Neural cell (in vitro differentiated cells): Measurements from ENCODE around the gene FJX1. TPM values are rescaled to one million over a fixed set of nuclear protein-coding genes. Genes with fewer than 3 reads are reported as not detected.

ENCODE experiments used
- H2AFZ ChIP-seq: fragments of 200-600, 300-800 bp; sonication (generic), shearing (Covaris generic); 2 replicates; pipeline ENCODE4 v1.6.0; 2014; ENCODE audit warnings: low read depth, mild to moderate bottlenecking, antibody characterized with exemption, low read length, moderate library complexity
- H3F3A ChIP-seq: fragments of 200-600 bp; shearing (Covaris generic); 2 replicates; pipeline ENCODE4 v1.6.1; 2016; ENCODE audit warnings: mild to moderate bottlenecking, moderate library complexity, mixed read lengths, antibody characterized with exemption, low read length; ENCODE audit not compliant: insufficient read depth, poor library complexity, severe bottlenecking
- H3K27ac ChIP-seq: fragments of 200-600, 300-800 bp; sonication (generic), shearing (Covaris generic); 2 replicates; pipeline ENCODE4 v1.5.1; 2014; ENCODE audit warnings: mild to moderate bottlenecking, low read length, moderate library complexity
- H3K27me3 ChIP-seq: fragments of 300-800, 200-600 bp; sonication (generic), shearing (Covaris generic); 2 replicates; pipeline ENCODE4 v1.6.0; 2014; ENCODE audit warnings: mild to moderate bottlenecking, low read depth, low read length, moderate library complexity; ENCODE audit not compliant: insufficient read depth
- H3K36me3 ChIP-seq: fragments of 300-800, 200-600 bp; sonication (generic), shearing (Covaris generic); 2 replicates; pipeline ENCODE4 v1.5.1; 2014; ENCODE audit warnings: mild to moderate bottlenecking, antibody characterized with exemption, low read length, moderate library complexity; ENCODE audit not compliant: insufficient read depth
- H3K4me2 ChIP-seq: fragments of 300-800, 200-600 bp; sonication (generic), shearing (Covaris generic); 2 replicates; pipeline ENCODE4 v1.6.0; 2014; ENCODE audit warnings: mild to moderate bottlenecking, low read length
- H3K4me3 ChIP-seq: fragments of 300-800, 200-600 bp; sonication (generic), shearing (Covaris generic); 2 replicates; pipeline ENCODE4 v1.5.1; 2014; ENCODE audit warnings: mild to moderate bottlenecking, low read length, moderate library complexity
- H3K79me2 ChIP-seq: fragments of 200-600 bp; shearing (Covaris generic); replicated peaks from 2 replicates; pipeline ENCODE4 v1.6.0; 2014; ENCODE audit warnings: mild to moderate bottlenecking, low read length, moderate library complexity; ENCODE audit not compliant: insufficient read depth
- H3K9ac ChIP-seq: fragments of 300-800, 200-600 bp; sonication (generic), shearing (Covaris generic); 2 replicates; pipeline ENCODE4 v1.6.1; 2016; ENCODE audit warnings: mild to moderate bottlenecking, low read length, mixed read lengths
- H3K9me2 ChIP-seq: fragments of 200-600 bp; shearing (Covaris generic); 2 replicates; pipeline ENCODE4 v1.6.1; 2016; ENCODE audit warnings: mild to moderate bottlenecking, low read length, mixed read lengths; ENCODE audit not compliant: insufficient read depth
- H3K9me3 ChIP-seq: fragments of 200-600, 300-800 bp; sonication (generic), shearing (Covaris generic); 2 replicates; pipeline ENCODE4 v1.6.1; 2016; ENCODE audit warnings: mild to moderate bottlenecking, mixed run types, low read length, moderate library complexity, mixed read lengths
- H4K20me1 ChIP-seq: fragments of 200-600 bp; shearing (Covaris generic); 2 replicates; pipeline ENCODE4 v1.6.1; 2016; ENCODE audit warnings: mild to moderate bottlenecking, mixed run types; ENCODE audit not compliant: insufficient read depth
- CTCF ChIP-seq: fragments of 450-650 bp; IDR thresholded peaks from 2 replicates; pipeline ENCODE4 v1.5.1; 2014; ENCODE audit warnings: antibody characterized with exemption, mild to moderate bottlenecking, moderate library complexity; ENCODE audit not compliant: poor library complexity, severe bottlenecking
- EP300 ChIP-seq: fragments of 450-650 bp; conservative IDR thresholded peaks from 2 replicates; pipeline ENCODE4 v1.6.1; 2014; ENCODE audit warnings: antibody characterized with exemption, mild to moderate bottlenecking, moderate library complexity; ENCODE audit not compliant: poor library complexity, severe bottlenecking
- EZH2 ChIP-seq: fragments of 200-600, 300-800 bp; shearing (Covaris generic), sonication (generic); IDR thresholded peaks from 2 replicates; pipeline ENCODE4 v1.6.1; 2014; ENCODE audit warnings: antibody characterized with exemption, low read length, borderline replicate concordance, mild to moderate bottlenecking; ENCODE audit not compliant: insufficient read depth, poor library complexity, severe bottlenecking
- MXI1 ChIP-seq: fragments of 450-650 bp; conservative IDR thresholded peaks from 2 replicates; pipeline ENCODE4 v1.6.1; 2014; ENCODE audit warnings: antibody characterized with exemption, mild to moderate bottlenecking; ENCODE audit not compliant: poor library complexity, severe bottlenecking
- POLR2AphosphoS5 ChIP-seq: IDR thresholded peaks from 2 replicates; pipeline ENCODE4 v1.6.1; 2012
- RAD21 ChIP-seq: fragments of 450-650 bp; conservative IDR thresholded peaks from 2 replicates; pipeline ENCODE4 v1.6.1; 2014; ENCODE audit warnings: antibody characterized with exemption, mild to moderate bottlenecking, moderate library complexity
- REST ChIP-seq: IDR thresholded peaks from 2 replicates; pipeline ENCODE4 v1.6.1; 2012; ENCODE audit warnings: borderline replicate concordance
- SMC3 ChIP-seq: fragments of 450-650 bp; conservative IDR thresholded peaks from 2 replicates; pipeline ENCODE4 v1.6.1; 2014; ENCODE audit warnings: antibody characterized with exemption, mild to moderate bottlenecking, moderate library complexity; ENCODE audit not compliant: poor library complexity
- TAF1 ChIP-seq: IDR thresholded peaks from 2 replicates; pipeline ENCODE4 v1.6.1; 2012; ENCODE audit warnings: low read depth
- polyA plus RNA-seq: library from polyadenylated mRNA; depleted of rRNA; stranded (reverse); fragments of >200 nt; gene quantifications from 2 replicates; pipeline ENCODE4 v1.2.3, GENCODE V29; 2014

Gene FJX1
- polyA plus RNA-seq, 1 donor from 2014 or later, result 56.3 TPM

DNA sequence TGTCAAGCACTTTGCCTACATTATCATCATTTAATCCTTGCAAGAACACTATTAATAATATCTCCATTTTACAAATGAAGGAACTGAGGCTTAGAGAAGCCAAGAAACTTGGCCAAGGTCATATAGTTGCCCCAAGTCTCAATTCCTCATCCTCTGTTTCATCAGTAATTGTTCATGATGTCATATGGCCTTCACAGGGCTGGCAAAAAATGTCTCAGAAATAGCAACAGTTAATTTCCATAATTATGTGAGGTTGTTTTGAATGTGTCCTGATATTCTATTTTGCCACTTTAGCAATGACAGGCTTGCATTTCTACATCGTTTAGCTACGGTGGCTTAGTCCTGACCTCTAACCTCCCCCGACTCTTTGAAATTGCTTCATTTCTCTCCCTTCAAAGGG, 23.7 kb downstream of the FJX1 start:
- Histone ChIP-seq H4K20me1 (no peaks in the 10 kb centered on the region), H3K4me2 (no peak overlapping the region), H3K27me3 (no peaks in the 10 kb centered on the region), H3F3A (no peaks in the 10 kb centered on the region), H3K9ac (no peak overlapping the region), H3K9me3 (no peaks in the 10 kb centered on the region), H3K79me2 (no peaks in the 10 kb centered on the region), H3K27ac (no peak overlapping the region), H3K4me3 (no peak overlapping the region), H3K9me2 (no peaks in the 10 kb centered on the region), H2AFZ (no peak overlapping the region), H3K36me3 (no peaks in the 10 kb centered on the region)
- TF ChIP-seq MXI1, result no peak

- H3K4me2 ChIP-seq, result no peak overlapping the region
These were observed 29.3 kb downstream of the FJX1 start for GRCh38 chr11:35647421-35648093.

More at GRCh38 chr11:35647421-35648093, 29.3 kb downstream of the FJX1 start:
- Histone ChIP-seq H3F3A (no peaks in the 10 kb centered on the region), H4K20me1 (no peaks in the 10 kb centered on the region), H2AFZ (no peak overlapping the region), H3K27me3 (no peaks in the 10 kb centered on the region), H3K79me2 (no peaks in the 10 kb centered on the region), H3K36me3 (no peaks in the 10 kb centered on the region), H3K27ac (no peak overlapping the region), H3K4me3 (no peak overlapping the region), H3K9ac (no peak overlapping the region), H3K9me3 (no peaks in the 10 kb centered on the region), H3K9me2 (no peaks in the 10 kb centered on the region)
- TF ChIP-seq POLR2AphosphoS5 (no peak), REST (no peak), MXI1 (no peak), EZH2 (no peak), RAD21 (no peak), EP300 (no peak), TAF1 (no peak), CTCF (no peak), SMC3 (no peak)
